SKM-1 treated with dmso at 0.1 percent for 144 hours (cell line): ENCODE data around the gene PTPRU.
"Not testable (repeated sequence)": the region's sequence is repeated elsewhere in the genome, so short reads cannot be mapped to it uniquely, and the experiment has no call there.

Source experiments
- DNase-seq: peaks from one replicate; lab custom pipeline; 2025; ENCODE audit not compliant: unreplicated experiment; lab: John Stamatoyannopoulos, UW

Gene PTPRU

DNA sequence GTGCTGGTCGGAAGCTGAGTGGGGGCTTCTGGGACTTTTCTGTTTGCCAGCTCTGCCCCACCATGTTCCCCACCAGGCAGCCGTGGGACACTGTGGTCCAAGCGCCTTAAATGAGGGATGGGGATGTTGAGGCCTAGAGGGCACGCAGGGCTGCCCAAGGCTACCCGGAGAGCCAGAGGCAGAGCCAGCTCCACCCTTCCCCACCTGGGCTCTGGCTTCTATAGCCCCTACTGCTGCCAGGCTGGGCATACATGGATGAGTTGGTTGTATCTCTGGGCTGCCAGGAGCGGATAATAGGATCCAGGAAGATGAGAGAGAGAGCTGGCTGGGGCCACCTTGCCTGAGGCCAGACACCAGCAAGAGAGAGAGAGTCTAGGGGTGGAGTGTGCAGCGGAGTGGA lies 49.4 kb downstream of the PTPRU start:
- no peak for DNase-seq

DNA sequence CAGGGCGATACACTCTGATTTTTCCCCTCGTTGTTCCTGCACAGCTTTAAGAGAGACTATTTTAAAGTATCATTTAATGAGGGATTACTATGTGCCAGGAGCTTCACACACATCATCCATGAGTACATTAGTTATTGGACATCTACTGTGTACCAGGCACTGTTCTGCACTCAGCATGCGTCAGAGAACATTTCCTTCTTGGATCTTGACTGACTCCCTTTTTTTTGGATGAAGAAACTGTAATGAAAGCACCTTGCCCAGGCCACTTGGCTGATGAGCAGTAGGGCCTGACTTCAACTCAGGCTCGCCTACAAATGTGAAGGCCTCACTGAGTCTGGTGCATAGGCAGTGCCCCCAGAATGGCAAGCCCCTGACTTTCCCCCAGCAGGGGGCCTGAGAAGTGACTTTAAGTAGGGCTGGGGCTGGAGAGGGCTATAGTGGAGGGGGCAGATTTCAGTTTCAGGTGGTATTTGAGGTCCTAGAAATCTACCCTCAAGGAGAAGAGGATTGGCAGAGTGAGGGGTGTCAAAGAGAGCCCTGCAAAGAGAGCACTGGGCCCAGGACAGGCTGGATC lies 50.0 kb downstream of the PTPRU start:
- no peak for DNase-seq

DNA sequence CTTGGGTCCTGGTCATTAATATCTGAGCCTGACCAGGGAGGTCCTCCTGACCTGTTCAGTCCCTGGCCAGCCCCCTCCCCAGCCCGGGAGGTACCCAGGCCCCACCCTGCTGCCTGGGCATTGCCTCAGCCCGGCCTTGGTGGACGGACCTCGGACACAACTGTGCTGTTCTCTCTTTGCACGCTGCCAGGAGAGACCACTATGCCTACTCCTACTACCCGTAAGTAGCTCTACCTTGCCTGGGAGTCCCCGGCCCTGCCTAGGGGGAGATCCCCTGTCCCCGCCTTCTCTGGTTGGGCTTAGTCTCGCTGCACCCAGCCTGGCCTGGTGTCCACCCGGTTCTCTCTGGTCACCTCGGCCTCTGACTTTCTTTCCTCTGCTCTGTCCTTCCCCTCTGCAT lies 53.2 kb downstream of the PTPRU start:
- DNase-seq: no peak

DNA sequence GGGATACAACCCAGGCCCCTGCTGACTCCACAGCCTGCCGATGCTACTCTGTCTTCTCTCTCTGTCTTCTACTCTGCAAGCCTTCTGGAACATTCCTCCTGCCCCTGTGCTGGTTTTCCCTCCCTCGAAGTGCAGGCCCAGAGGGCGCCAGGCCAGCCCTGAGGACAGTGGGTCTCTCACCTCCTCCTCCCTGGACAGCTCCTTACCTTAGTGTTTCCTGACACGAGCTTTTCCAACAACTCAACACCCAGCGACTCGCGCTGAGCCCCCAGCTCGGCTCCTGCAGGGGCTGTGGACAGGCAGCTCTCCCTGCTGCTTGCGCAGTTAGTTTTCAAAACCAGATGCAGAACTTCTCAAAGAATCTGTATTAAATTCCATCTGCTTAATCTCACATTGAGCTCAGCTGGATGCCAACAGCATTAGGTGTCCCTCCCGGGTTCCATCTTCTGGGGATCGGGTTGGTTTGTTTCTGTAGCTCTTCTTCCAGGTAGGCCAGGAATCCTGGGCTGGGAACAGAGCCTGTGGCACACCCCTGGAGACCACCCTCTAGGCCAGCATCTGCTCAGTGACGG lies 54.2 kb downstream of the PTPRU start:
- DNase-seq: no peak

DNA sequence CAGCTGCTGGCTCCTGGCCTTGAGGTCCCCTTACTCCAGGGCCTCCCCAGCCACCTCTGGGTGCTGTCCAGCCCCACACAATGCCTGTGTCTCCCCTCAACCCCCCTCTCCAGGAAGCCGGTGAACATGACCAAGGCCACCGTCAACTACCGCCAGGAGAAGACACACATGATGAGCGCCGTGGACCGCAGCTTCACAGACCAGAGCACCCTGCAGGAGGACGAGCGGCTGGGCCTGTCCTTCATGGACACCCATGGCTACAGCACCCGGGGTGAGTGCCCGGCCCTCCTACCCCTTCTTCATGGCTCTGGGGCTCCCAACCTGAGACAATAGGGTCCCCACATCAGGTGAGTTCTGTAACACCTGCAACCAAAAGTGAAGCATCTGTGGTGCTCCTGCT lies 55.4 kb downstream of the PTPRU start:
- no peak for DNase-seq

DNA sequence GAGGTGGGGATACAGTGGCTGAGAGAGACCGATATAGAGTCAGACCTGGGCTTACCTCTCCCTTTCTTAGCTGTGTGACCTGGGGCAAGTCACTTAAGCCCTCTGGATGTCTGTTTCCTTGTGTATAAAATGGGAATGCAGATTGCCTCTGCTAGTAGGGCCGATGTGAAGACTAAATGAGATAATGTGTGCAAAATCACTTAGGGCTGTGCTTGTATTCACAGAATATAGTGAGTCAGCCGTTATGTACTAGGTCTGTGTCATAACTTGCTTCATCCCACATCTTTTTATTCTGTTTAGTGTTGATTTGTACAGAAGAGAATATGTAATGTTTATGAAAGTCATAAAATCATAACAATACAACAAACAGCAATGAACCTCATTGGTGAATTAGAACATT lies 56.0 kb downstream of the PTPRU start:
- no peak for DNase-seq

DNA sequence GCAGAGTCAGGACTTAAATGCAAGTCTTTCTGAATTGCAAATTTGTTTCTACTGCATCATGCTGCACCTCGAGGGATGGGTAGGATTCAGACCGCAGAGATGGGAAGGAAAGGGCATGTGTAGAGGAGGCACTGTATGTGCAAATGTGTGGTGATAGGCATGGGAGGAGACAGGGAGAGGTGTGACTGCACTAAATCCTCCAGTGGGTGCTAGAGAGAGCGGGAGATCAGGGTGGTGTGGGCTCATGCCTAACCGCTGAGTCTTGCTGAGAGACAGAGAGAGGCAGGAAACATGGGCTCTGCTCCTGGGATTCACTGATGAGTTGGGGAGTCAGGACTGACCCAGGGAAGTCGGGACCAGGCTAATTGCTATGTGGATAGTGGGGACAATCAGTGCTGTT lies 61.1 kb downstream of the PTPRU start:
- no peak for DNase-seq

DNA sequence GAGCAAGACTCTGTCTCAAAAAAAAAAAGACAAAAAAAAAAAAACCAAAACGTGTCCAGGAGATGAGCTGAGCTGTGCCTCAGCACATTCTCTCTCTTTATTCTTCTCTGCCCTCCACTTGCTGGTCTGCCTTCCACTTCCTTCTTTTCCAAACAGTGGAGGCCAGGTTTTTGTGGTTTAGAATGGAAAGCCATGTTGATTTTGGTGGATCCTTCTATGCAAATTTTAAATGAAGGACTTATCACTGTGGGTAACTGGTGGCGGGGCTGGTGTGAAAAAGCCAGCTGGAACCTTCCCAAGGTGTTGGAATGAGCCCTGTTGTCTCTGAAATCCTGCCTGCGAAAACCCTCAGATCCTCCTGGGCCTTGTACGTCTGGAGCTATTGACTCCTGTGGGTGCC lies 61.9 kb downstream of the PTPRU start:
- DNase-seq: no peak

DNA sequence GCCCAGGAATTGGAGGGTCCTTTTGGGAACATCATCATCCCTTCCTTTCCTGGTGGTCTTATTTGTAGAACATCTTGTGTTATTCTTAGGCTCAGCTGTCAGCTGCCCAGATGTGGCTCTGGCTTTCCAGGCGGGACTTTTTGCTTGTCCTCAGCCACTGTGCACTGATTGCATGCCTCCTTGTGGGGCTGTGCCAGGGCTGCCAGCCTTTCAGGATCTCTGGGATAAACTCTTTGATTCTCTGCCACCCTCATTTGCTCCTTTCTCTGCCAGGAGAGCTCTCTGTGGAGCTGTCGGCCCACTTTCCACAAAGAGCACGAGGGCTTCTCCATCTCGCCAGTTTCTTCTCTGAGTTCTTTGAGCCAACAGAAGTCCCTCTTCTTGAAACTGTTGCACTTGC lies 63.1 kb downstream of the PTPRU start:
- DNase-seq: no peak

DNA sequence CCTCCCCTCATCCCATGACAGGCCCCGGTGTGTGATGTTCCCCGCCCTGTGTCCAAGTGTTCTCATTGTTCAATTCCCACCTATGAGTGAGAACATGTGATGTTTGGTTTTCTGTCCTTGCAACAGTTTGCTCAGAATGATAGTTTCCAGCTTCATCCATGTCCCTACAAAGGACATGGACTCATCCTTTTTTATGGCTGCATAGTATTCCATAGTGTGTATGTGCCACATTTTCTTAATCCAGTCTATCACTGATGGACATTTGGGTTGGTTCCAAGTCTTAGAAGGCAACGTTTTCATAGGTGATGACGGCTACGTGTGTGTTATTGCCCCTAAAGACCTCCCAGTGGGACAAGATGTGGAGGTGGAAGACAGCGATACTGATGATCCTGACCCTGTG lies 65.4 kb downstream of the PTPRU start:
- not testable (repeated sequence) for DNase-seq

DNA sequence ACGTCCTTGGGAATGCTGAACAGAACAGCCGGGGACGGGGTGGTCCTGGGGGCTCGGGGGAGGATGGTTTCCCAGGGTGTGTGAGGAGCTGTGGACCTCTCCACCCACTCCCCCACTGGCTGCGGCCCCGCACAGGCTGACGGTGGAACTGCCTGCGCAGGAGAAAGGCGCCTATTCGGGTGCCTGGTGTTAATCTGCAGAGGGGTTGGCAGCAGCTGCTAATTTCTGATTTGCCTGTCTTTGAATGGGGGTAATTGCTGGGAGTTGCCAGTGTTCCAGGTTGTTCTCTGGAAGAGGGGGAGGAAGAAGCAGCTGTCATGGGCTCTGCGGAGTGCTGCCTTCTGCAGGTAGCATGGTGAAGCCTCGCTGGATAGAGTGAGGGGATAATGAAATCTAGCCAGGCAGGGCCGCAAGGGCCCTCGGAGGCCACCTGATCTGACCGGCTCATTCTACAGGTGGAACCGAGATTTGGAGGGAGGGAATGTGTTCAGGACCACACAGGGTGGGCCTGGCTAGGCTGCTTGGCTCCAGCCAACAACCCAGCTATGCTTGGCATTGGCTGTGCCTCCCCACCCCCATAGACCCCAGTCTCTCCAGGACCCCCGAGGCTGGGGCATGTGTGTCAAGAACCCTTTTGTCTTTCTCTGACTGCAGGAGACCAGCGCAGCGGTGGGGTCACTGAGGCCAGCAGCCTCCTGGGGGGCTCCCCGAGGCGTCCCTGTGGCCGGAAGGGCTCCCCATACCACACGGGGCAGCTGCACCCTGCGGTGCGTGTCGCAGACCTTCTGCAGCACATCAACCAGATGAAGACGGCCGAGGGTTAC lies 67.1 kb downstream of the PTPRU start:
- DNase-seq: no peak

DNA sequence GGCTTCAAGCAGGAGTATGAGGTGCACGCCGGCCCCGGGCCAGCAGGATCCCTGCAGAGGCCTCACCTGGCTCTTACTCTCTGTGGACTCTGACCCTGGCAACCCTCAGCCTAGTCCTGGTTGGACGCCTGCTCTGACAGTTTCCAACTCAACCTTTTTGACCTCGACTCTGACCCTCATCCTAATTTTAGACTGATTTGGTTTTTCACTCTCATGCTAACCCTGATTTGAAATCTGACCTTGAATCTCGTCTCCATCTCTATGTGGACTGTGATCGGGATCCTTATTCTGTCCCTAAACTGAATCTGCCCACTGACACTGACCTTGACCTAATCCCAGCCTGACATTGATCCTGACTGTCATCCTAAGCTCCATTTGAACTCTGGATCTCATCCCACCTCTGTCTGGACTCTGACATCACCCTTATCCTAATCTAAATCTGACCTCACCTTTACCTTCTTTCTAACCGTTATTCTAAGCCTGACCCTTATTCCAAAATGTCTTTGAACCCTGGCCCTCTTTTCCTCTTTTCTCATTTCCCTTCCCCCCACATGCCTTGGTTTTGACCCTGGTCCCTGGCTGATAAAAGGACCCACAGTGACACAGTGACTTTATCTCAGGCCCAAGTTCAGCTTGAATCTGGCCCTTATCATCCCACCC lies 67.8 kb downstream of the PTPRU start:
- no peak for DNase-seq

DNA sequence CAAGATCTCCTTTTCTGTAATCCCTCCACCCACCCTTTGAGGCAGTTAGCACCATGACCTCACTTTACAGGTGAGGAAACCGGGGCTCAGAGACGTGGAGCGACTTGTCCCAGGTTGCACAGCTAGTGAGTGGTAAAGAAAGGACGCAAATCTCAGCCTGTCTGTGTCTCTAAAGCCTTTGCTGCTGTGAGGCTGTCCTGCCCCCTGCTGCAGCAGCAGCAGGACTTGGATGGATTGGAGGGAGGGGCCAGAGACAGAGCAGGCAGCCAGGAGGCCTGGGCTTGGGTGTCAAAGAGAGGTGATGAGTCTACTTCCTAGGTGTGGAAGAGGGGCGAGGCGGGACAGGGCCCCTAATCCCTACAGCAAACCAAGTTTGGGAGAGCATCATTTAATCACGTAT lies 69.6 kb downstream of the PTPRU start:
- no peak for DNase-seq

DNA sequence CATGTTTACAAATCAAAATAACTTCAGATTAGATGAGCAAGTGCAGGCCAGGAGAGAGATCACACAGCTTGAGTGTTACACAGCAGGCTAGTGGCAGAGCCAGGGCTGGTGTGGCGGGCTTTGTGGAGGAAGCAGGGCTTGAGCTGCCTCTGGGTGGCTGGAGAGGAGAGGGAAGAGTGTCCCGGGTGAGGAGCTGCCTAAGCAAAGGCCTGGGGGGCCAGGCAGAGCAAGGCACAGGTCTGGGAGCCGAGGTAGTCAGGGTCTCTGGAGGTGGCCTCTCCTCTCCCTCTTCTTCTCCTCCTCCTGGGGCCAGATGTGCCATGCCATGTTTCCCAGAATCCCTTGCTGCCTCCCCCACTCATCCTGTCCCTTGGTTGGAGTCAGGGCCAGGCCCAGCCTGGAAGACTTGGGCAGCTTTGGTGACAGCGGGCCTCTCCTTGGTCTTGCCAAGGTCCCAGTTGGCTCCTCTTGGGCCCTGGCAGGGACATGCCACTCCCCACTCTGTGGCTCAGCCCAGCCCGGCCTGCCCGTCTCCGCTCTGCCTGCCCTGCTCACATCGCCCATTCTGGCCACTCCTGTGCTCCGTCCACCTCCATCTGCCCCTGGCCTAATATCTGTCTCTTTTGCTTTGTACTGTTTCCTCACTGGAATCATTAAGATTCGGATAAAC lies 70.3 kb downstream of the PTPRU start:
- DNase-seq: no peak

DNA sequence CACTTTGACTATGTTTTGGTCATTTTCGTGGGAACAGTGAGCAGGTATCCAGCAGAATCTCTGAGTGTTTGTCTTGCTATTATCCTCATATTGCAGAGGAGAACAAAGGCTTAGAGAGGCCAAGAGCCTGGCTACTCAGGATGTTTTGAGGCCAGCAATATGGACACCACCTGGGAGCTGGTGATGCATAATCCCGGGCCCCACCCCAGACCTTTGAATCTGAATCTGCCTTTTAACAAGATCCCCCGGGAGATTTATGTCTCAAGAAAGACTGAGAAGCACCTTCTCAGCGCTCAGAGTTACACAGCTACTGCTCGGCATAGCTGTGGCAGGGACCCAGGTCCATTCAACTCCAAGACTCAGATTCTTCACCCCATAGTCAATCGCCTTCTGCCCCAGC lies 72.8 kb downstream of the PTPRU start:
- DNase-seq: no peak

DNA sequence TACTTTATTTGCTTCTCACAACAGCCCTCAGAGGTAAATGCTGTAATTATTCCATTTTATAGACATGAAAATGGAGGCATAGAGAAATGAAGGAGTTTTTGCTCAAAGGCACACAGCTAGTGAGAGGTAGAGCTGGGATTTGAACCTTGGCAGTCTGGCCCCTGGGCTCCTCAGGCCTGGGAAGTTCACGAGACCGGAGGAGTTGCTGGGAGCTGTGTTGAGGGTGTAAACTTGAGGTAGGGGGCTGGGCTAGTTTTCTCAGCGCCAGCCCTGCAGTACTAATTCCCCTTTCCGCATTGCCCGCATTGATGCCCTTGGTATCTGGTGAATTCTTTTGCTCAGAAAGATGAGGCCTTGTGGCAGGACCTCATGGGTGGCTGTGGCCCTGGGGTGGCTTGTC lies 73.3 kb downstream of the PTPRU start:
- no peak for DNase-seq

DNA sequence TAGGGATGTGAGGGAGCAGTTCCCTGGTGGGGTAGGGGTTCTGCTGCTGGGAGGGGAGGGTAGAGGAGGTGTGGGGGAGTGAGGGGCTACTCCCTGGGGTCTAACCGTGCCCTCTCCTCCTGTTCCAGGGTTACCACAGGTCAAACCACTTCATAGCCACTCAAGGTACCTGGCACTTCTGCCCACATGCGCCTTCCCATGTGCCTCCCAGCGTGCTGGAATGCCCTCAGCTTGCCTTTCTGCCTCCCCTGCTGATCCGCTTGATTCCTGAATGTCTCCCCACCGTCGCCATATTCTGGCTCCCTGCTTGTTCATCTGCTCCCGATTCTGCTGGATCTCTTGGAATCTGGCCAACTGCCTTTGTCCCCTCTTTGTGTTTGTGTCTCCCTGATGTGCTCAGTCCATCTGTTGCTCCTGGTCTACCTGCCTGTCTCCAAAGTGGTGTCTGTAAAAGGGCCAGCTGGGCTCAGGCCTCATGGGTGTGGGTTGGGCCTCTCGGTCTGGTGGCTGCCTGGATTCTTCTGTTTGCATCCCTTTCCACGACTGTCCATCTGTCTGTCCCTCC lies 74.4 kb downstream of the PTPRU start:
- DNase-seq: no peak

DNA sequence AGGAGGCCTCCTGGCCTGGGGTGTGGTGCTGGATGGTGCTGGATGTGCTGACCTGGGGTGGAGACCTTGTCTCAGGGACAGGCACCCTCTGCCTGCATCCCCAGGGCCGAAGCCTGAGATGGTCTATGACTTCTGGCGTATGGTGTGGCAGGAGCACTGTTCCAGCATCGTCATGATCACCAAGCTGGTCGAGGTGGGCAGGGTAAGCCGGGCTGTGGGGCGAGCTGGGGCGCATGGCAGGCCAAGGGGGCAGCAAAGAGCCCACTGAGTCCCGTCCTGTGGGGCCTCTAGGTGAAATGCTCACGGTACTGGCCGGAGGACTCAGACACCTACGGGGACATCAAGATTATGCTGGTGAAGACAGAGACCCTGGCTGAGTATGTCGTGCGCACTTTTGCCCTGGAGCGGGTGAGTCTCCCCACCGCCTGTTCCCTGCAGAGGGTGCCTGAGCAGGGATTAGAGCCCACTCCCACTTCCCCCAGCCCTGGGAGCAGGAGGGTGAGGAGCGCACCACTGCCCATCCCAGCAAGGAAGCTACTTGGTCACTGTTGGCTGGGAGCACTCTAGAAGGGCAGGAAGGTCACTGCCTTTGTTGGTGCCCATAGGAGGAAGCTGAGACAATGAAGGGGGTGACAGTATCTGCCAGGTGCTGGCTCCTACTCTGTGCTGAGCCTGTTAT lies 75.2 kb downstream of the PTPRU start:
- no peak for DNase-seq

DNA sequence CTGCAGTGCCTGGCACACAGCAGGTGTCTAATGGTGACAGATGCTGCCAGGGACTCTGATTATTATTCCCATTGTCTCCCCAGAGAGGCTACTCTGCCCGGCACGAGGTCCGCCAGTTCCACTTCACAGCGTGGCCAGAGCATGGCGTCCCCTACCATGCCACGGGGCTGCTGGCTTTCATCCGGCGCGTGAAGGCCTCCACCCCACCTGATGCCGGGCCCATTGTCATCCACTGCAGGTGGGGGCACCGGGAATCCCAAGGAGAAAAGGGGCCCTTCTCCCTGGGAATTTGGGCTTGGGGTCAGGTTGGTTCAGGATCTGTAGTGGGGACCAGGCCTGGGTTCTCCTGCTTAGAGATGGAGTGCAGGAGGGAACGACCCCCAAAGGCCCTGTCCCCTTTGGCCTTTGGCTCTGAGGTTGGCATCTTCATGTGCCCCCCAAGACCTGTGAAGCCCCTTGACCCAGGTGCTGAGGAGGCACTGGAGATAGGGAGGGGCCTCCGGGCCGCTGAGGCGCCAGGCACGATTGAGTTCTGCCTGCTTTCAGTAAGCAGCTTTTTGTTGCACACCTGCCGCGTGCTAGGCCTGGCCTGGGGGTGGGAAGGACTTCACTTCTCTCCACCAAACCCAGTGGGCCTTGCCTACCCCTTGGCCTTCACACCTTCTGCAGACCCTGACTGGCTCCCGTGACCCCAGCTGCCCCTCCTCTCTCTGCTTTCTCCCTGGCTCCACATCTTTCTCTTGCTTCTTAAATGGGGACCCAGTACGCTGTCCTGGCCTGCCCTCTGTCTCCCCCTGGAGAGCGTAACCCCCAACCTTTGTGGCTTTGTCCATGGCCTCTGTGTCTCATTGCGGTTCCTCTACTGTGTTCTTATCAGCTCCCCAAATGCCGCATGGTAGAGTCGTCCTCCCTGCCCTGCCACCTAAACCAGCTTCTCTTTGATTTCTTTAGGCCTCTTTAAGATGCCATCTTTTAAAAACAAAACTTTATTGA lies 76.4 kb downstream of the PTPRU start:
- DNase-seq: no peak
